Hepatocyte (in vitro differentiated cells): ENCODE measurements around the gene GRK3.

Experiments
- EZH2 ChIP-seq: fragments of 200-600 bp; sonication (generic); IDR thresholded peaks from 2 replicates; pipeline ENCODE4 v1.6.1; 2016; ENCODE audit warnings: antibody characterized with exemption, mild to moderate bottlenecking, borderline replicate concordance
- EZH2phosphoT487 ChIP-seq: fragments of 200-600 bp; sonication (generic); IDR thresholded peaks from one replicate; pipeline ENCODE4 v1.6.1; 2018; ENCODE audit warnings: antibody characterized with exemption, mild to moderate bottlenecking, low read depth, moderate library complexity; ENCODE audit not compliant: unreplicated experiment, severe bottlenecking
- TF ChIP-seq, protein P1 (sequence below): fragments of 200-600 bp; sonication (generic); IDR thresholded peaks from 2 replicates; pipeline ENCODE4 v1.5.1; 2016; ENCODE audit warnings: antibody characterized with exemption, mild to moderate bottlenecking; ENCODE audit not compliant: poor library complexity

DNA sequence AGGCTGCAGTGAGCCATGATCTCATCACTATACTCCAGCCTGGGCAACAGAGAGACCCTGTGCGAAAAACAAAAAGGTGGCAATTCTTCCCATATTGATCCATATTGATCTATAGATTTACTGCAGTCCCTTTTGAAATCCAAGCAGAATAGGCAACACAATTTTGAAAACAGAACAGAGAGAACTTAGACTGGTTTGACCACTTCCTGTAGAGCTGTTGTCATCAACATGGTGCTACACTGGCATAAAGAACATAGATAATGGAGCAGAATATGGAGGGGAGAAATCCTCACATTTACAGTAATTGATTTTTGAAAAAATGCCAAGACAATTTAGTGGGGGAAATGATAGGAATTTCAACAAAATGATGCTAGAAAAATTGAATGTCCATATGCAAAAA, 34.1 kb downstream of the GRK3 start:
- TF ChIP-seq, protein P1, sequence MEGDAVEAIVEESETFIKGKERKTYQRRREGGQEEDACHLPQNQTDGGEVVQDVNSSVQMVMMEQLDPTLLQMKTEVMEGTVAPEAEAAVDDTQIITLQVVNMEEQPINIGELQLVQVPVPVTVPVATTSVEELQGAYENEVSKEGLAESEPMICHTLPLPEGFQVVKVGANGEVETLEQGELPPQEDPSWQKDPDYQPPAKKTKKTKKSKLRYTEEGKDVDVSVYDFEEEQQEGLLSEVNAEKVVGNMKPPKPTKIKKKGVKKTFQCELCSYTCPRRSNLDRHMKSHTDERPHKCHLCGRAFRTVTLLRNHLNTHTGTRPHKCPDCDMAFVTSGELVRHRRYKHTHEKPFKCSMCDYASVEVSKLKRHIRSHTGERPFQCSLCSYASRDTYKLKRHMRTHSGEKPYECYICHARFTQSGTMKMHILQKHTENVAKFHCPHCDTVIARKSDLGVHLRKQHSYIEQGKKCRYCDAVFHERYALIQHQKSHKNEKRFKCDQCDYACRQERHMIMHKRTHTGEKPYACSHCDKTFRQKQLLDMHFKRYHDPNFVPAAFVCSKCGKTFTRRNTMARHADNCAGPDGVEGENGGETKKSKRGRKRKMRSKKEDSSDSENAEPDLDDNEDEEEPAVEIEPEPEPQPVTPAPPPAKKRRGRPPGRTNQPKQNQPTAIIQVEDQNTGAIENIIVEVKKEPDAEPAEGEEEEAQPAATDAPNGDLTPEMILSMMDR: no peak
- TF ChIP-seq EZH2: no peak
- TF ChIP-seq EZH2phosphoT487: no peak
